CMK (cell line): ENCODE measurements around the gene PEDS1.
"Not testable (repeated sequence)": the region's sequence is repeated elsewhere in the genome, so short reads cannot be mapped to it uniquely, and the experiment has no call there.

ENCODE experiments used
- DNase-seq: peaks from one replicate; pipeline ENCODE4 v3.0.0-alpha.2; 2010; ENCODE audit warnings: low read depth

Gene PEDS1

DNA sequence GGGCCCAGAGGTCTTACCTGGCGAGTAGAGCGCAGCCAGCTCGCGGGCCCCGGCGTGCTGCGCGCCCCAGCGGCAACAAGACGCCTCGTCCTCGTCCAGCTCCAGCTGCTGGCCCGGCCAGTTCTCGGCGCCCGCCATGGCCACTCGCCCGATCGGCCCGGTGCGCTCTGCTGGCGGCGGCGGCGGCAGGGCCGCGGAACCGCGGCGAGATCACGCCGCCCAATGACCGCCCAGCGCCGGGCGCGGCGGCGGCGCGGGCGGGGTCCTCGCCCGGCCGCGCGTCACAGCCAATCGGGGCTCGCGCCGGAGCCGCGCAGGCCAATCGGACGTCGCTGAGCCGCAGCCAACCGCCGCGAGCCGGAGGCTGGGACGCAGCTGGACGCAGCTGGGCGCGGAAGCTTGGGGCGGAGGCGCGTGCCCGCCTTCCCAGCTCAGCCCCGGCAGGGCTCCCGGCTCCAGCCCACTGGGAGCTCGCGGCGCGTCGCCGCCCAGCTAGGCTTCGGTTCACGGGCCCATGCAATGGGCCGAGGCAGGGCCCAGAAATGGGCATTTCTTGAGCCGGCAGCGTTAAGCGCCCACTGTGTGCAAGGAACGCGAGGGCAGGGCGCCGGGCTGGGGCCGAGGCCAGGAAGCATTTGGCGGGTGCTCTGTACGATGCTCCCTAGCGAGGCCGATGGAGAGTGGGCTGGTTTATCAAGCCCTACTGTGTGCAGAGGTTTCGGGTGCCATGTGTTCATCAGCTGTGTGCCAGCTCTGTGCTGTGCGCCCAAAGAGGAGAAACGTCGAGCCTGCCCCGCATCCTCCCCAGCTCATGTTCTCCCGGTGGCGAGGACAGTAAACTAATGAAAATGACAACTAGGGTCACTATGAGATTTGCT lies at the start of gene PEDS1:
TSS of gene PEDS1 (minus strand) at position 224 of the 878 bp plus-strand sequence. CDS start at position 138, 86 bp downstream.
- peak; percentile 64 for DNase-seq

DNA sequence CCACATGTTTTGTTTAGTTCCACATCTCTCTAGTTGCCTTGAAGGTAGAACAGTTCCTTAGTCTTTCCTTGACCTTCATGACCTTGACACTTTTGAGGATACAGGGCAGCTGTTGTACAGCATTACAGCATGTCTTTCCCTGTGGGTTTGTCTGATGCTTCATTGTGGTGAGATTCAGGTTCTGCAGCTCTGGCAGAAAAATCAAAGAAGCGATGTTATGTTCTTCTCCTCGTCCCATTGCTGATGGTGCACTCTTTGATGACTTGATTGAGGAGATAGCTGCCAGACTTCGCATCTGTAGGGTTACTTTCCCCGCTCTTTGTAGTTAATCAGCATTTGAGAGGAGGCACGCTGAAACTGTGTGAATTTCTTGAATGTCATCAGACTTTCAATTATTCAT lies 49.2 kb upstream of the PEDS1 start:
- DNase-seq: no peak

GRCh38 chr20:50201710-50202109 lies 48.2 kb upstream of the PEDS1 start:
- DNase-seq: not testable (repeated sequence)

DNA sequence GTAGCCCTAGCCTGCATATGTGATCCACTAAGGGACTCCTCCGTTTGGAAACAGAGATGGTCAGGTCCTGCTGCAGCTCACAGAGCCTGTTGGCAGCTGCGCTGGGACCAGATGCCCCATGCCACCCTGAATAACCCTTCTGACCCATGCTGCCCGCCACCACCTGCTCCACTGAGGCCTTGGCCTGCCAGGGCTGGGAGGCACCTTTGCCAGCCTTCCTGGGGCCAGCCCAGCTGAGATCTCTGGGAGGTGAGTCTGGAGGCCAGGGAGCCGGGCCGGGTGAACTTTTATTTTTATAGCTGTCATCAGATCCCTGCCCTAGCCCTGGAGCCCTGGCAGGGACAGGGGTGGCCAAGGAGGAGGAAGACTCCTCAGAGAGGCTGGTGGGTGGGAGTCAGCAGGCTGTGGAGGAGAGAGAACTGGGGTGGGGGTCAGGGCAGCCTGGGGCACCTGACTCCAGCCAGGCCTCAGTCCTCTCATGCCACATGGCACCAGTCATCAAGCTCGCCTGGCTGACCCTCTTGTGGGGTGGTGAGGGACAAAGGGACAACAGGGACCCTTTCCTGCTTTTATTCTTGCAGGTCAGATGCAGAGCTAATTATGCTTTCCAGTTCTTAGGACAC lies 47.1 kb upstream of the PEDS1 start:
- DNase-seq: no peak

DNA sequence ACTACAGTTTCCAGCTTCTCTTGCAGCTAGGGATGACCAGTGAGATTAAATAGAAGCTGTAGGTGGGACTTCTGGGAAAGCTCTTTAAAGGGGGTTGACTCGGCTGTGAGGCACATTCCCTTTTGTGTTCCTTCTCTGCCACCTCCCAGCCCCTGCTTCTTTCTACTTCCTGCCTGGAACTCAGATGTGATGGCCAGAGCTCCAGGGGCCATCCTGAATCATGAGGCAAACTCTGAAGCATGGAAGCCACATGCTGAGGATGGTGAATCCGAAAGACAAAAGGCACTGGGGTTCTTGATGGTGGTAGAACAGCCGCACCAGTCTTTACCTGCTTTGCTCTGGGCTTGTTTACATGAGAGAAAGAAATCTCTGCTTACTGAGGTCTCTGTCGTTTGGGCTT lies 46.2 kb upstream of the PEDS1 start:
- no peak for DNase-seq

- DNase-seq: no peak
These were observed 45.2 kb upstream of the PEDS1 start for GRCh38 chr20:50198716-50199115.

- no peak for DNase-seq
These were observed 44.7 kb upstream of the PEDS1 start for GRCh38 chr20:50198180-50198666.

DNA sequence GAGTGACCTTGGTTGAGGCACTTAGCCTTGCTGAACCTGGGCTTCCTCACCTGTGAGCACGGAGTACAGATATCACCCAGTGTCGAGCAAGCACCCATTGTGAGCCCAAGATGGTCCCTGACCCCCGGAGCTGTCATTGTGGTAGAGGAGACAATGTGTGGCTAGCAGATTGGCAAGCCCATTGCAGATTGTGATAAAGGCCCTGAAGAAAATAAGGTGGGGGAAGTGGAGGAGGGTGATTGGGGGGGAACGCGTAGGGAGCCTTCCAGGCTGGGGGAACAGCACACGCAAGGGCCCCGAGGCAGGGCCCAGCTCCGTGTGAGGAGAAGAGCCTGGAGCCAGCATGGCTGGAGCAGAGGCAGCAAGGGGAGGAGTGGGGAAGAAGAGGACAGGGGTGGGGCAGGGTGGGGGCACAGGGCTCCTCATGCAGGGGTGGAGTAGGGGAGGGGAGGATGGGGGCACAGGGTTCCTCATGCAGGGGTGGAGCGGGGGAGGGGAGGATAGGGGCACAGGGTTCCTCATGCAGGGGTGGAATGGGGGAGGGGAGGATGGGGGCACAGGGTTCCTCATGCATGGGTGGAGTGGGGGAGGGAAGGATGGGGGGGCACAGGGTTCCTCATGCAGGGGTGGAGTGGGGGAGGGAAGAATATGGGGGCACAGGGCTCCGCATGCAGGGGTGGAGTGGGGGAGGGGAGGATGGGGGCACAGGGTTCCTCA lies 44.1 kb upstream of the PEDS1 start:
- peak; percentile 50 for DNase-seq

GRCh38 chr20:50196896-50197295 lies 43.4 kb upstream of the PEDS1 start:
- DNase-seq: no peak

GRCh38 chr20:50196248-50196647 lies 42.7 kb upstream of the PEDS1 start:
- DNase-seq: no peak

GRCh38 chr20:50195524-50196120 lies 42.1 kb upstream of the PEDS1 start:
- no peak for DNase-seq

DNA sequence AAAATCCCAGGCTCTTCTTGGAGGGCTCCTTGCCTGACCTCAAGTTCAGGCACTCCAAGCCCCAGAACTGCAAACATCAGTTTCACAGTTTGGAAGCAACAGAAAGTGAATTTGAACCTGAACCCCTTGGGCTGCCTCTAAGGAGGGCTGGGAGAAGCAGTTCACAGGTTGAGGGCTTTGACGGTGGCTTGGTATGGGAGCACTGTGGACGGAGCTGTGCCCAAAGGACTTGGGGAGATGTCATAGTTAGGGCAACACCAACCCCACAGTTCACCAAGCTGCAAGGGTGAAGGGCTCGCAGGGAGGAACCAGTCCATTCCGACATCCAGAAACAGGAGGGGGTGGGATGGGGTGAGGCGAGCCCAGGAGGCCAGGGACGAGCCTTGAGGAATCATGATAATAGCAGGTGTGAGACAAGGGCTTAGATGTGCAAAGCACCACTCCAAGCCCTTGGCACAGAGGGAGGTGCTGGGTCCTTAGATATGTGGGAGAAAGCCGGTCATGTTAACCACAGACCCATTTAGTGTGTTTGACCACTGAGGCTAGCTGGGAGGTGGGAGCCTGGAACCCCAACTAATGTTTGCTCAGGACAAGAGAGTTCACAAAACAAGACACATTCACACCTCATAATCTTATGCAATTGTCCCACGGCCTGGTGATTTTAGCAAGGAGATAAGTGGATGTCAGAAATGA lies 41.5 kb upstream of the PEDS1 start:
- DNase-seq: no peak

DNA sequence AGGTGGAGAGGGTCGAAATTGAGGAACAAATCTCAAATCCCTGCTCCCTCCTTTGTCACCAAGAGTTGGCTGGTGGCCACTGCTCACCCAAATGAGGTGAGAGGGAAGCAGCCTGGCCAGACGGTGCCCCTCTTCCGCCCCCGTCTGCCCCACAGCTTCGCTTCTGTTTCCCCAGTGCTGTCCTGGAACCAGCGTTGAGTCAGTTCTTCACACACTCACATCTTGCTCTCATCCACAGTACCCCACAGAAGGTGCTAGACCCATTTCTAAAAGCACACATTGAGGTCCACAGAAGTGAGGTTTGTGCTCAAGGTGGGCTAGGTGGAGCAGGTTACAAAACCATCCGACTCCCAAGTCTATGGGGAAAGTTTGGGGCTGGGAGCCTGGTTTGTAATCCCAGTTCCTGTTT lies 40.9 kb upstream of the PEDS1 start:
- DNase-seq: no peak

DNA sequence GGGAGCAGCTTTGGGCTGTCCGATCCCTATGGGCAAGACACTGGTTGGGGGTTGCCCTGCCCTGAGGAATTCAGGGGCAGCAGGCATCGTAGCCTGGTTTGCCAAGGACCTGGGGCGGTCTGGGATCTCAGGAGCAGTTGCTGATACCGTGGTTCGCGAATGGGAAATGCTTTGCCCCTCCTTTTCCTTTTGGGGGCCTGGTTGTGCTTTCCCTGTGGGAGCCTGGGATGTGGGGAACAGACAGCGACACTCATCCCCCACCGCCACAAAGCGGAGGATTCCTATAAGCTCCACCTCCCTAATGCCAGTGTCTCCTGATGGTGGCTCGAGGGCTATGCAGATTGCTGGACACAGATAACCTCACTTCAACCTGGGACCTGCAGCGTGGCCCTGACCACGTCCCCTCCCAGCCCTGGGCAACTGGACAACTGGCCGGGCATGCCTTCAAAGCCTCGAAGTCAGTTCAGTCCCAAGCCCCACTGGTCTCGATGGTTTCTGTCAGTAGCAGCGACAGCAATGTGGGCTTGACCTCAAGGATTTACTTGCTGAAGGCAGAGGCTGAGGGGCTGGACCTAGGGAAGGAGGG lies 40.4 kb upstream of the PEDS1 start:
- no peak for DNase-seq

- DNase-seq: no peak
These were observed 39.8 kb upstream of the PEDS1 start for GRCh38 chr20:50193199-50193835.

DNA sequence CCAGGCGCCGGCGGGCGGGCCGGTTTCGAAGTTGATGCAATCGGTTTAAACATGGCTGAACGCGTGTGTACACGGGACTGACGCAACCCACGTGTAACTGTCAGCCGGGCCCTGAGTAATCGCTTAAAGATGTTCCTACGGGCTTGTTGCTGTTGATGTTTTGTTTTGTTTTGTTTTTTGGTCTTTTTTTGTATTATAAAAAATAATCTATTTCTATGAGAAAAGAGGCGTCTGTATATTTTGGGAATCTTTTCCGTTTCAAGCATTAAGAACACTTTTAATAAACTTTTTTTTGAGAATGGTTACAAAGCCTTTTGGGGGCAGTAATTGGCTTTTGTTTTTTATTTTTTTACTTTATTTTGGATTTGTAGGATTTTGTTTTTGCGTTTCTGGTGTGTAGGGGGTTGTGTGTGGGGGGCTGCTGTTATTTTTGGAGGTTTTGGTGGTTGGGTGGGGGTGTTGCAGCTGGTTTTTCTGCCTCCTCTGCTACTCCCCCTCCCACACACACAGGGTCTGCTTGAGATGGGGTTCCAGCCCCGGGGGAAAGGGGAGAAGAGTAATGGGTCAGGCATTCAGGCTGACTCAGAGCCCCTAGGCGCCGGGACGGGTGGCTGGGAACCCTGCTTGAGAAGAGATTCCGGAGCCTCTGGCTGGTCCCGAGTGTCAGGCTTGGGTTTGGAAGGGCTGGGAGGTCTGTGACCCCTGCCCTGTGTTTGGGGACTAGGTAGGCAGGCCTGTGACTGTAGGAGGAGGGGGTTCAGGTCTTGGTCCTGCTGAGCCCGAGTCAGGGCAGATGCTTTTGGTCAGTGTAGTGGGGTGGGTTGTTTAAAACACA lies 39.1 kb upstream of the PEDS1 start:
- DNase-seq: no peak

GRCh38 chr20:50191544-50192363 lies 38.2 kb upstream of the PEDS1 start:
- no peak for DNase-seq

DNA sequence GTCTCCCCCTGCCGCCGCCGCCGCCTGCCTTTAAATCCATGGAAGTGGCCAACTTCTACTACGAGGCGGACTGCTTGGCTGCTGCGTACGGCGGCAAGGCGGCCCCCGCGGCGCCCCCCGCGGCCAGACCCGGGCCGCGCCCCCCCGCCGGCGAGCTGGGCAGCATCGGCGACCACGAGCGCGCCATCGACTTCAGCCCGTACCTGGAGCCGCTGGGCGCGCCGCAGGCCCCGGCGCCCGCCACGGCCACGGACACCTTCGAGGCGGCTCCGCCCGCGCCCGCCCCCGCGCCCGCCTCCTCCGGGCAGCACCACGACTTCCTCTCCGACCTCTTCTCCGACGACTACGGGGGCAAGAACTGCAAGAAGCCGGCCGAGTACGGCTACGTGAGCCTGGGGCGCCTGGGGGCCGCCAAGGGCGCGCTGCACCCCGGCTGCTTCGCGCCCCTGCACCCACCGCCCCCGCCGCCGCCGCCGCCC lies 37.6 kb upstream of the PEDS1 start:
- no peak for DNase-seq
